GM18502 (cell line): ENCODE data around the gene DOK1.
"Not testable (repeated sequence)": the region's sequence is repeated elsewhere in the genome, so short reads cannot be mapped to it uniquely, and the experiment has no call there.

Experiments
- ATAC-seq: cut with Tn5 transposase; IDR thresholded peaks from one replicate; pipeline ENCODE4 v1.9.1; 2021; ENCODE audit warnings: mild to moderate bottlenecking; ENCODE audit not compliant: unreplicated experiment, poor library complexity

DOK1 gene

GRCh38 chr2:74544634-74545033 is 9.9 kb upstream of the DOK1 start:
- no peak for ATAC-seq

GRCh38 chr2:74546004-74546403 is 8.5 kb upstream of the DOK1 start:
- no peak for ATAC-seq

GRCh38 chr2:74548285-74548899 is 6.1 kb upstream of the DOK1 start:
- ATAC-seq, result no peak

GRCh38 chr2:74548900-74549826 is 5.4 kb upstream of the DOK1 start:
- no peak for ATAC-seq

- ATAC-seq, result no peak
Measured at GRCh38 chr2:74550231-74550630, 4.3 kb upstream of the DOK1 start.

- ATAC-seq, result no peak
Measured at GRCh38 chr2:74551530-74551929, 3.0 kb upstream of the DOK1 start.

- peak; percentile 33 for ATAC-seq
Measured at GRCh38 chr2:74551942-74552913, 2.3 kb upstream of the DOK1 start.

- ATAC-seq, result peak; percentile 23
Measured at GRCh38 chr2:74552914-74553811, 1.4 kb upstream of the DOK1 start.

- peak; percentile 45 for ATAC-seq
Measured at GRCh38 chr2:74554820-74555531, 456 bp downstream of the DOK1 start.

GRCh38 chr2:74555610-74556103 is 1.1 kb downstream of the DOK1 start:
- no peak for ATAC-seq

GRCh38 chr2:74556159-74556558 is 1.6 kb downstream of the DOK1 start:
- ATAC-seq, result no peak

GRCh38 chr2:74556831-74557370 is 2.4 kb downstream of the DOK1 start:
- no peak for ATAC-seq

GRCh38 chr2:74558284-74559230 is 4.0 kb downstream of the DOK1 start:
- no peak for ATAC-seq

GRCh38 chr2:74559912-74560311 is 5.4 kb downstream of the DOK1 start:
- no peak for ATAC-seq

- no peak for ATAC-seq
Measured at GRCh38 chr2:74560591-74560990, 6.1 kb downstream of the DOK1 start.

GRCh38 chr2:74561022-74561421 is 6.5 kb downstream of the DOK1 start:
- not testable (repeated sequence) for ATAC-seq

GRCh38 chr2:74562126-74562775 is 7.7 kb downstream of the DOK1 start:
- no peak for ATAC-seq
